Hepatocyte (in vitro differentiated cells): ENCODE results near the gene FLT1.

ENCODE experiments used
- EZH2 ChIP-seq: fragments of 200-600 bp; sonication (generic); IDR thresholded peaks from 2 replicates; pipeline ENCODE4 v1.6.1; 2016; ENCODE audit warnings: antibody characterized with exemption, mild to moderate bottlenecking, borderline replicate concordance
- EZH2phosphoT487 ChIP-seq: fragments of 200-600 bp; sonication (generic); IDR thresholded peaks from one replicate; pipeline ENCODE4 v1.6.1; 2018; ENCODE audit warnings: antibody characterized with exemption, mild to moderate bottlenecking, low read depth, moderate library complexity; ENCODE audit not compliant: unreplicated experiment, severe bottlenecking
- TF ChIP-seq, protein P1 (sequence below): fragments of 200-600 bp; sonication (generic); IDR thresholded peaks from 2 replicates; pipeline ENCODE4 v1.5.1; 2016; ENCODE audit warnings: antibody characterized with exemption, mild to moderate bottlenecking; ENCODE audit not compliant: poor library complexity

GRCh38 chr13:28541966-28542365 lies 47.0 kb upstream of the FLT1 start:
- TF ChIP-seq, protein P1, sequence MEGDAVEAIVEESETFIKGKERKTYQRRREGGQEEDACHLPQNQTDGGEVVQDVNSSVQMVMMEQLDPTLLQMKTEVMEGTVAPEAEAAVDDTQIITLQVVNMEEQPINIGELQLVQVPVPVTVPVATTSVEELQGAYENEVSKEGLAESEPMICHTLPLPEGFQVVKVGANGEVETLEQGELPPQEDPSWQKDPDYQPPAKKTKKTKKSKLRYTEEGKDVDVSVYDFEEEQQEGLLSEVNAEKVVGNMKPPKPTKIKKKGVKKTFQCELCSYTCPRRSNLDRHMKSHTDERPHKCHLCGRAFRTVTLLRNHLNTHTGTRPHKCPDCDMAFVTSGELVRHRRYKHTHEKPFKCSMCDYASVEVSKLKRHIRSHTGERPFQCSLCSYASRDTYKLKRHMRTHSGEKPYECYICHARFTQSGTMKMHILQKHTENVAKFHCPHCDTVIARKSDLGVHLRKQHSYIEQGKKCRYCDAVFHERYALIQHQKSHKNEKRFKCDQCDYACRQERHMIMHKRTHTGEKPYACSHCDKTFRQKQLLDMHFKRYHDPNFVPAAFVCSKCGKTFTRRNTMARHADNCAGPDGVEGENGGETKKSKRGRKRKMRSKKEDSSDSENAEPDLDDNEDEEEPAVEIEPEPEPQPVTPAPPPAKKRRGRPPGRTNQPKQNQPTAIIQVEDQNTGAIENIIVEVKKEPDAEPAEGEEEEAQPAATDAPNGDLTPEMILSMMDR, result no peak
- no peak for TF ChIP-seq EZH2
- TF ChIP-seq EZH2phosphoT487, result no peak
